HG03039 (cell line): Measurements from ENCODE around the gene PIK3R5.
"Not testable (repeated sequence)": the region's sequence is repeated elsewhere in the genome, so short reads cannot be mapped to it uniquely, and the experiment has no call there.

Experiments used
- ATAC-seq: cut with Tn5 transposase; IDR thresholded peaks from one replicate; pipeline ENCODE4 v1.9.1; 2021; ENCODE audit warnings: mild to moderate bottlenecking, moderate library complexity; ENCODE audit not compliant: unreplicated experiment

Gene PIK3R5

DNA sequence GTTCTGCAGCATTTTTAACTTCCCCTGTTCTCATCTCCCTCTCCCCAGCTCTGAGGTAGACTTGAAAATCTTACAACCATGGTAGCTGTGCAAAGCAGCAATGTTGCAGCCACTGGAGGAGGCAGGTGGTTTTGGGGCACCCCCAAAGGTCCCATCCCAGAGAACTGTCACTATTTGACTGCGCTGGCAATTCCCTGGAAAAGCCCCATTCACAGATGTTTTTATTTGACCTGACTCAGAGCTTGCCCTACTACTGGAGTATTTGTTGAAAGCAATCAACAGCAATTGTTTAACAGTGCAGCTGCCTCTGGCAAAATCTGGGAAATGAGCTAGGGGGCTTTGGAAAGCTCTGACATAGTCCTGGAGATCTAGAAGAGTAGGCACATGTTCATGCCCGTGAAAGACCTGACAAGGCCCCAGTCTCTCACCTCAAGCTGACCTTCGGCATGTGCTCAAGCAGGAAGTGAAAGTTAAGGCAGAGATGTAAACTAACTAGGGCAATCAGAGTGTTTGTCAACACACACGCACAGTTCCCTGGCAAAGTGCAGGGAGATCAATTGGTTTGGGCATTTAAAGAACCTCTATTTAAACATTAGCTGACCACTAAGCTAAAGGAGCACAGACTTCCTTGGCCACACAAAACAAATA lies 19.7 kb upstream of the PIK3R5 start:
- ATAC-seq, result no peak

DNA sequence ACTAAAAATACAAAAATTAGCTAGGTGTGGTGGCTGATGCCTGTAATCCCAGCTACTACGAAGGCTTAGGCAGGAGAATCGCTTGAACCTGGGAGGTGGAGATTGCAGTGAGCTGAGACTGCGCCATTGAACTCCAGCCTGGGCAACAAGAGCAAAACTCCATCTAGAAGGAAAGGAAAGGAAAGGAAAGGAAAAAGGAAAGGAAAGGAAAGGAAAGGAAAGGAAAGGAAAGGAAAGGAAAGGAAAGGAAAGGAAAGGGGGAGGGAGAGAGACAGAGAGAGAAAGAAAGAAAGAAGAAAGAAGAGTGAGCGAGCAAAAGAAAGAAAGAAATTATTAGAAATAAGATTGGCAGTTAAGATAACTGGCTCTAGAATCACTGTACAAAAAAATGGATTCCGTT lies 18.7 kb upstream of the PIK3R5 start:
- ATAC-seq, result not testable (repeated sequence)

DNA sequence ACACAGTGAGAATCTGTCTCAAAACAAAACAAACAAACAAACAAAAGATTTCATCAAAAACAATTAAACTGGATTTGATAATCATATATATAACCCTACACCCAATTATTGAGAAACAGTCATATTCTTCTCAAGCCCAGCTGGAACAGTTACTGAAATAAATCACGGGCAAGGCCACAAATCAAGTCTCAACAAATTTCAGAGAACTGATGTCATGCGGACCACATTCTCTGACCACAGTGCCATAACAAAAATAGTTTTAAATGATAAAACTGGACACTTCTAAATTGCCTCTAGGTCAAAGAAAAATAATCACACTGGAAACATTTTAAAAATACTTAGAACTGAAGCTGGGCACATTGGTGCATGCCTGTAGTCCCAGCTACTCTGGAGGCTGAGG lies 15.9 kb upstream of the PIK3R5 start:
- no peak for ATAC-seq

DNA sequence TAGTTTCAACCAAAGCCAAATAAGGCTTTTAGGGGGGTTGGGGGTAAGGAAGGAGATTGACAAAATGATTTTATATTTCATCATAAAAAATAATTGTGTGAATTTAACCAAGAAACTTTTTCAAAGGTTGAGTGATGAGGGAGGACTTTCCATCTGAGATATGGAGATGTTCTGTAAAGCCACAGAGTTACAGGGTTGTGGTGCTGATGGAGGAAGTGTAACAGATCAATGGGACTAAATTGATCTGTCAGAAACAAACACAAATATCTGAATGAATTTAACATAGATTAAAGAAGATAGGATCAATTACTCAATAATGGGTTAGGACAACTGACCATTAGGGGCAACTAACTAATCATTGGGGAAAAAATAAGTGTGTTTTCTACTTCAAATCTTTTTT lies 14.2 kb upstream of the PIK3R5 start:
- no peak for ATAC-seq

DNA sequence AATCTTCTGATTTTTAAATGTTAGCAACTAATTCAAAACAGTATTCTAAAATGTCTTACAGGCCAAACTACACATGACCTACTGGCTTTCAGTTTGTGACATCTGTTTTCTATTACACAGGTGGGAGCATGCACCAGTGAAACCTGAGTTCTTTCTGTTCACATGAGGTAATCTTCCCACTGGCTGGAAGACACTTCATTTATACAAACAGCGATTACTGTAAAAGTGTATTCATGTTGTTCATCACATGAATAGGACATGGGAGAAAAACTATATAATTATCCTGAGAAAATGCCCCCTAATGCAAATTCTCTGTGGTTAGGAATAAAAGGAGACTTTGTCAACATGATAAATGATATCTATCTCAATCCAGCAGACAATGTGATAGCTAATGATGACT lies 11.1 kb upstream of the PIK3R5 start:
- no peak for ATAC-seq

DNA sequence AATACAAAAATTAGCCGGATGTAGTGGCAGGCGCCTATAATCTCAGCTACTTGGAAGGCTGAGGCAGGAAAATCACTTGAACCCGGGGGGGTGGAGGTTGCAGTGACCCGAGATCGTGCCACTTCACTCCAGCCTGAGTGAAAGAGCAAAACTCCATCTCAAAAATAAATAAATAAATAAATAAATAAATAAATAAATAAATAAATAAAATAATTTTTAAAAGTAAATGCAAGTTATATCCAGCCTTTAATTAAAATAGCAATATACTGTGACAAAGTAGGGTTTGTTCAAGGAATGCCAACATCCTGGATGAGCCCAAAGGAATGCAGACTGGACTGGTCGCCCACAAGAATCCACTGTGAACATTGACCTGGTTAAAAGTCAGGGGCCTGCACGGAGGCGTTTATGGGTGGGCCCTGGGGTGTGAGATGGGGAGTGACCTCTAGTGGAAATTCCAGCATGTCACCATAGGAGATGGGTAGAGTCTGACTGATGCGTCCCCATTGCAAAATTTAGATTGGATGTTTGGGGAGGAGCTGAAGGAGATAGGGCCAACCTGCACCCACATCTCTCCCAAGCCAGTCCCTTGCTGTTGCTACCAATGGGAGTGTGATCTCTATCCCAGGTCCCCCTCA lies 9.7 kb upstream of the PIK3R5 start:
- ATAC-seq, result no peak

DNA sequence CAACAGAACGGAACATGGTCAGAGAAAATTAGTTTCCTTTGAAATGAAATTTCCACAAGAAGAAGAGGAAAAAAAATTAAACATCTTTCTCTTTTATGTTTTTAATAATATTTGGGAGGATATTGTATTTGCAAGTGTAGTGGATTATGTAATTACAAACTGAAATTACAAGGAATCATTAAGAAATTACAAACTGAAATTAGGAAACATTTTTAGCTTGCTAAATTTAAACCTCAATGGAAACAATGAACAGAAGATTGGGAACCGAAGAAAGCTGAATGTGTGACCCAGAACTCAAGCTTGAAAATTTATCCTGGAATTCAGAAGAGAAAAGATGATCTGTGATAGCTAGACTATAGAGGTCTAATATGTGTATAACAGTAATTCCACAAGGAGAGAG lies 4.4 kb upstream of the PIK3R5 start:
- no peak for ATAC-seq

DNA sequence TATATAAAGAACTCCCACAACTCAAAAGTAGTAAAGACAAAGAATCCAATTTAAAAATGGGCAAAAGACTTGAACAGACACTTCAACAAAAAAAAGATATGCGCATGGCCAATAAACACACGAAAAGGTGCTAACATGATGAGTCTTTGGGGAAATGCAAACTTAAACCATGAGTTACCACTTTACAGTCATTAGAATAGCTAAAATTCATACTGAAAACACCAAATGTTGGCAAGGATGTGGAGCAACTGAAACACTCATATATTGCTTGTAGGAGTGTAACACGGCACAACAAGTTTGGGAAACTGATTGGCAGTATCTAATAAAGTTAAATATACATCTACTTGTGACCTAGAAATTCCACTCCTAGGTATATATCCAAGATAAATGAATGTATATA lies 3.0 kb upstream of the PIK3R5 start:
- ATAC-seq, result no peak

DNA sequence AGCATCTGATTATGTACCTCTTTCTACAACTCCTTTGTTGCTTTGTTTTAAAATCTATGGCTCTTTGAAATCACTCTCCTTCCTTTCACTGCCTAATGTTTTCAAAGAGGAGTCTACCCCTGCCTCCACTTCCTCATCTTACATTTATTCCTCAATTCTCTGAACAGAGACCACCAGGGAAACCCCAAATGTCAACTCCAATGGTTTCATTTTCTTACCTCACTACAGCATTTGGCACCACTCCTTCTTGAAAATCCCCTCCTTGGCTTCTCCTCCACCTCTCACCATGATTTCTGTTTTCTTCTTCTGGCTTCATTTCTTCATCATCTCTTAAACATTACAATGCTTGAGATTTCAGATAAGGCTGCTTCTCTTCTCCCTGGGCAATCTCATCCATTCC lies 2.4 kb upstream of the PIK3R5 start:
- no peak for ATAC-seq

DNA sequence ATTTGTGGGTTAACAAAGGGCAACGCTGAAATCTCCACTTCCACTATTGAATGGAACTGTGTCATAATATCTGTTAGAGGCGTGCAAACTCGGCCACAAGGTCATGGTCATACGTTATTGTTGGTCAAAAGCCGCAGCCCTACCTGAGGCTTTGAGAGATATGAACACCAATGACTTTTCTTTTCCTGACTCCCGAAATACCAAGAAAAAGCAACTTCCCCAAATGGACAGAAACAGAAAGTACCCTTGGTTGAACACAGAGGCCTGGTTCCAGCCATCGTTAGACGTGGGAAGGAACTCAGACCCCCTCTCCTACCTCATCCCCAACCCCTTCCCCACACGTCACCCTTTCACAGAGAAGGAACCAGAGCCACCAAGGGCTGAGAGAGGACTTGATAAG lies 1.4 kb upstream of the PIK3R5 start:
- ATAC-seq, result no peak

DNA sequence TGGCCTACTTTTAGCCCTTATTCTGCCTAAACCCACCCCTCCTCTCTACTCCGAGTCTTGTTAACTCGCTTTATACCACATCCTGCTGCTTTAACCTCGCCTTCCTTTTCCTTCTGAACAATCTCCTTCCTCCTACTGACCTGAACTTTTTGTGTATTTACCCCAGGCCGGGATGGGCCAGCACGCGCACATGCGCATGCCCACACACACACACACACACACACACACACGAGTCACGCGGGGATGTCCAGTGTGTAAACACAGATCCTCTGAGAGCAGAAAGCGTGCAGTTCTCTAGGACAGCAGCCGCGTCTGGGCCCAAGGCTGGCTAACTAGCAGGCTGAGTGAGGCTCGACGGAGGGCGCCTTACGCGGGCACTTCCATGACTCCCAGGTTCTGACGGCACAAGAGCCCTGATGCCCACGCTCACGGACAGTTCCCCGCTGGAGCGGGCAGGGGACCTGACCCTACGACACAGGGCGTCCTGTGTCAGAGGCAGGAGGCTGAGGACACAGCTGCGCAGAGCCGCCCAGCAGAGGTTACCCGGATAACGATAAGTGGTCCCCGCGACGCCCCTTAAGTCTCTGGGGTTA lies 610 bp downstream of the PIK3R5 start:
- no peak for ATAC-seq

DNA sequence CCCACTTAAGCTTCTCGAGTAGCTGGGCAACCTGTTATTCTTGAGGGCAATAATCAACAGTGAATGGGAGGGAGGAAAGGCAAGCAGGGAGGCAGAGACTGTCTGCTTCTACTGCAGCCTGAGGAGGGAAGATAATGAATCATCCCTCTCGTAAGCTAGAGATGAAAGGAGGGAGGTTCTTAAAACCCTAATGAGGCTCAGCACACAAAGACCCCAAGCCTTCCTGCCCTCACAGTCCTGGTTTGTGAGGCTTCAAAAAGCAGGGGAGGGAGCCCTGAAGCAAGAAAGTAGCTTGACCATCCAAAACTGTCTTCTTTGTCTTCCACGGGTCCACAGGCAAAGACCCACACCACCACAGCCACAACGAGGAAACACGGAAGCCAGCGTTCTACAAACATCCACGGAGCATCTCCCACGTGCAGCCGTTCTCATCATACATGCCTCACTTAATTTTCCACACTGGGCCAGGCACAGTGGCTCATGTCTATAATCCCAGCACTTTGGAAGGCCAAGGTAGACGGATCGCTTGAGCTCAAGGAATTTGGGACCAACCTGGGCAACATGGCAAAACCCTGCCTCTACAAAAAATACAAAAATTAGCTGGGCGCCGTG lies 1.8 kb downstream of the PIK3R5 start:
- no peak for ATAC-seq

DNA sequence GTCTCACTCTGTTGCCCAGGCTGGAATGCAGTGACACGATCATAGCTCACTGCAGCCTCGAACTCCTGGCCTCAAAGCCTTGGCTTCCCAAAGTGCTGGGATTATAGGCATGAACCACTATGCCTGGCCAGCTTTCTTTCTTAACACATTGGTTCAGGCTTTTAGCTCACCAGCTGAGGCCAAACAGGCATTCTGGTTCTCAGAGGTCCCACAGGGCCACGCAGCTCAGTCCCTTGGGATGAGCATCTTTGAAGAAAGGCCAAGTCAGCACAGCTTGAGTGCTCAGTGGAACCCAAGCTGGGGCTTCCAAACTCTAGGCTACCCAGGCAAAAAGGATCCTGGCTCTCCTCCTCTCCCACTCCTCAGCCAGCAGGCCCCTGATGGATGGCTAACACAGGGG lies 2.5 kb downstream of the PIK3R5 start:
- ATAC-seq, result no peak

DNA sequence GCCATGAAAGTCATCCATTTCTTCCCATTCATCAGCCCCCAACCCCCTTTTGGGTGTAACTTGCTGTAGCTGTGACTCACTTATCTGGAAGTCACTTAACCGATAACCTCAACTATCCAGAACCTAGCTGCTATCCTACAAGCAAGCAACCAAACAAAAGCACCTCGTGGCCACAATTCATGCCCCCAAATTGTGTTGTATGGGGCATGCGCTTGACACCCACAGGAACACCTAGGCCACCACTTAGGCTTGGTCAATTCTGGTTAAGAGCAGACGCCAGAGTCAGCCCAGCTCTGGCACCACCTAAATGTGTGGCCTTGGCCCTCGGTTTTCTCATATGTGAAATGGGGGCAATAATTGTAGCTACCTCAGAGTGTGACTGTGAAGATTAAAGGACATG lies 3.7 kb downstream of the PIK3R5 start:
- no peak for ATAC-seq

DNA sequence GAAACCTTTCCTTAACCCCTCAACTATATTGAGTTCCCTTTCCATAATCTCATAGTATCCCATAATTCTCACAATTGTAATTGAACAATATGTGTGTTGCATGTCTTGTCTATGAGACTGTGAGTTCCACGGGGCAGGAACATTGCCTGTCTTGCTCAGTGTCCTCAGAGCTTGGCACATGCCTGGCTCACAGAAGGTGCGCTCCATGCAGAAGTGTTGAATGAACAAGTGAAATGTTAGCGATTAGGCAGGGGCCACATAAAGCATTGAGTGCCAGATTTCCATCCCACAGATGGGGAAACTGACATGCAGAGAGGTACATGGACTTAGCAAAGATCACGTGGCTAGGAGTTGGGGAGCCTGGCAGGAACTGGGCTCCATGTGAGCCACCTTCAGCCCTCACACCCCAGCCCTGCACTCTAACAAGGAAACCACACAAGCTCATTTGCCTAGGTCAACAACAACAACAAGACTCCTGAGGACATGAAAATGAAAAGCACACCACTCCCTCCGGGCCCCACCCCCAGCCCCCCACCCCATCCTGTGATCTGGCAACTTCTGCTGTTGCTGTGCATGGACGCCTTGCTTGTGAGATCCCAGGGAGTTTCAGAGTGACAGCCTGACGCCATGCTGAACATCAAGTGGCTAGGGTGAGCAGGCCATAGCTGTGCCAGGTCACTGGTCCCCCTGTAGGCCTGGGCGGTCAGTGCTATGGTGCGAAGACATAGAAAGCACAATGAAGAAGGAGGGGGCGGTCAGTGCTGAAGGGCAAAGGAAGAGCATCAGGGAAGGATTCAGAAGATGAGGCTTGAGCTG lies 5.0 kb downstream of the PIK3R5 start:
- ATAC-seq, result no peak

DNA sequence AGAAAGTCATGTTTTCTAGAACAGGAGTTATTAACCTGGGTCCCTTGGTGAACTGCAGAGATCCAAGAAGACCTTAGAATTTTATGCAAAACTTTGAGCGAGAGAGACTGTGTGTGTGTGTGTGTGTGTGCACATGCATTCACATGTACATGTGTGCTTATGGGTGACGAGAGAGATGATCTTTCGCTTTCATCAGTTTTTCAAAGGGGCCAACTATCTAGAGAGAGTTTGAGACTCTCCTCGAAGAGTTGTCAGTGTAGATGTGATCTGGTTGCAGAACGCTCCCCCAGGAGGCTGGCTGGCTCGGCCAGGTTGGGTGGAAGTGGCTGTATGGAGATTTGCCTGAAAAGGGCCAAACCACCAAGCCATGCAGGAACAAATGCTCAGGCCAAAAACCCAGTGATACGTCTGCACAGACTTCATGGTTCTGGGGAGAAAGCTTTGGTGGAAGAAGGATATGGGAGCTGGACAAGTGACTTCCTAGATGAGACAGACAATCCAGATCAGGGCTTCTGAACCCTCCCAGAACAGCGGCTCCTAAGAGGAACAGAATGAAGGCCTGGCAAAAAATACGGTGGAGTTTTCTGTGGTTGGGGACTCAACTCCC lies 6.1 kb downstream of the PIK3R5 start:
- no peak for ATAC-seq

DNA sequence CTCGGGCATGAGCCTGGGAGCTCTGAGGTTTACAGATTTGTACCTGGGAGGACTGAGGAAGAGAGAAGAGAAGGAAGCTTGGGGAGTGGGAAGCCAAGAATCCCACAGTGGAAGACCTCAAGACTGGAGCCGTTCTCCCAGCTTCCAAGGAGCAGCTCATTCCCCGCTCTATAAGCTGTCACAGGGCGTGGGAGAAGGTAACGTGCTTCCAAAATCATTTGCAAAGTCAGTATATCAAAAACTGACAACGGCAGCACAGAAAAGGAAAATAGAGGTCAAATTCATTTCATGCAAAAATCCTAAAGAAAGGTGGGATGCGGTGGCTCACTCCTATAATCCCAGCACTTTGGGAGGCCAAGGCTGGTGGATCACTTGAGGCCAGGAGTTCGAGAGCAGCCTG lies 7.8 kb downstream of the PIK3R5 start:
- ATAC-seq, result no peak

DNA sequence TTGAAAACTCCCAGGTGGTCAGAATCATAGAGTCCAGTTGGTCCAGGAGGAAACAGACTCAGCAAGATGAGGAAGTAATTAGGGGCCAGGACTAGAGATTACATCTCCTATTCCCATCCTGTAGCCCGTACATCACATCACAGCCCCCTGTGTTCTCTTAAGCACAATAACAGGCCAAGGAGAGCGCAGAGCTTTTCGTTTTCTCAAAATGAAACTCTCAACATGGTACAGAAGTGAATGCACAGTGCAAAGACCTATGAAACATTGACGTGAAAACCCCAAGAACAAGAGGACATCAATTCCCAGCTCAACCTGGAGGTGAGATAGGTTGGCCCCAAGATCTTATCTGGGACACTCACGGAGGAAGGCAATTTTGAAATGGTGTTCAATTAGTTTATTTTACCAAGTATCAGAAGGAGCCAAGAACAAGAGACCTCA lies 9.0 kb downstream of the PIK3R5 start:
- ATAC-seq, result no peak

DNA sequence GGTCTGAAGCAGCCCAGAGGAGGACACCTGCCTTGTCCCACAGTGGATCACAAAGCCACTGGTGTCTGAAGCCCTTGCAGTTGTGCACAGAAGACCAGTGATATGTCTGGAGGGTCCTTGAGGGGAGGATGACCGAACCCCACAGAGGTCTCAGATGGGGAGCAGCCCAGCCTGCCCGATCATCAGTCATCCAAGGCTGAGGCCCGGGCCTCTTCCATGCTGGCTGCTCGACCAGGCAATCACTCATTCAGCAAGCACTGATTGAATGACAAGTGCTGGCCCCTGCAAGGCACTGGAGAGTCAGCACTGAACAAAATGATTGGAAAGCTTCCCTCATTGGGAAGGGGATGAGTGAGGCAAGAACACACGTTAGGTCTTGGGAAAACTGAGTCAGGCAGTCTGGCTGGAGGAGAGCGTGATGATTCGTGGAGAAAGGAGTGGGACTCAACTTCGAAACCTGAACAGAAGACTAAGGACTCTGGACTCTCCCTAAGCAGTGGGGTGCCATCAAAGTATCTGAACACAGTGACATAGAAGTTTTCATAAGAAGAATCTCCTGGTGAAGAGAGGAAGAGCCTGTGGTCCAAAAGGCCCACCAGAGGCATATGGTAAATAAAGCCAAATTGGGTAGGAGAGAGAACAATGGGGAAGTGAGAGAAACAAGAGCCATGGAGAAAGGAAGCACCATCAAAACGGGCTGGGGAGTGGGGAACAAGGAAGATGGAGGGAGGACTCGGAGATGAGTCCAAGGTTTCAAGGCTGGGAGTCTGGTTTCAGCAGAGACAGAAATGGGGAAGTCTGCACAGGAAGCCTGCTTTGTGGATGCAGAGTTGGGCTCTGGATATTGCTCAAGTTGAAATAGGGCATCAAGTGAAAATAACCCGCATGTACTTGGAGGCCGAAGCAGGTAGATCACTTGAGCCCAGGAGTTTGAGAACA lies 10.2 kb downstream of the PIK3R5 start:
- ATAC-seq, result no peak

DNA sequence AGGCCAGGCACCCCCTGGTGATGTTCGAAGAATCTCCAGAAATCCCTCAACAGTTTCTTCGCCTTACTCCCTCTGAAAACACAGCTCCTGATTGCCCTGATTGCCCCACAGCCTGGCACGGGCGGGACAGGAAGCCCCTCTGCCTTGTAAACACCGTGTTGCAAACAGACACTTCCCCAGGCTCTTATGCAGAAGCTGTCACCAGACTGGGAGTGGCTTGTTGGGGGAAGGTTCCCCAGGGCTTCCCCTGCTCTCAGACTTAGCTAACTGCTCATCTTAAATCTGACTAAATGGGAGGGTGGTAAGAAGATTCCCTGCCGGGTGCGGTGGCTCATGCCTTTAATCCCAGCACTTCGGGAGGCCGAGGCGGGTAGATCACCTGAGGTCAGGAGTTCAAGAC lies 11.2 kb downstream of the PIK3R5 start:
- no peak for ATAC-seq
